SH-SY5Y (cell line): ENCODE data around the gene RPS6KB2.

Experiments
- GATA2 ChIP-seq: IDR thresholded peaks from 2 replicates; pipeline ENCODE4 v1.6.1; 2011; ENCODE audit warnings: mild to moderate bottlenecking, low read depth, low read length
- GATA3 ChIP-seq: IDR thresholded peaks from 2 replicates; pipeline ENCODE4 v1.6.1; 2011; ENCODE audit warnings: low read depth, mild to moderate bottlenecking, low read length, moderate library complexity

GRCh38 chr11:67469508-67469811, 41.2 kb downstream of the RPS6KB2 start:
- TF ChIP-seq GATA3 (no peak), GATA2 (no peak)
